HepG2 (cell line): Measurements from ENCODE around the gene COG1. TPM values are rescaled to one million over a fixed set of nuclear protein-coding genes. Genes with fewer than 3 reads are reported as not detected.

Experiments used
- AGO2 ChIP-seq: fragments of 200-400 bp; formaldehyde crosslinking; optimal IDR thresholded peaks from 2 replicates; pipeline ENCODE3; 2017; ENCODE audit warnings: mild to moderate bottlenecking, low read depth, low read length, moderate library complexity
- BHLHE40 ChIP-seq: IDR thresholded peaks from 2 replicates; pipeline ENCODE4 v1.6.1; 2011; ENCODE audit warnings: low read length, improper control_type of control experiment
- CHD4 ChIP-seq: fragments of 200-600 bp; sonication (generic); IDR thresholded peaks from 2 replicates; pipeline ENCODE4 v1.7.0; 2017; ENCODE audit warnings: mild to moderate bottlenecking, low read length, borderline replicate concordance
- FOXP1 ChIP-seq, 2 experiments: fragments of 450-650 bp in 1 of 2; IDR thresholded peaks; 2 replicates each; pipeline ENCODE4 v1.6.1; 2017 to 2018; ENCODE audit warnings: antibody characterized with exemption in 1 of 2
- HMGA1 ChIP-seq: sonication (generic); formaldehyde crosslinking; conservative IDR thresholded peaks from 2 replicates; pipeline ENCODE4 v1.4.0; 2020; ENCODE audit warnings: missing genetic modification reagents
- KMT2A ChIP-seq: sonication (generic); formaldehyde crosslinking; IDR thresholded peaks from 2 replicates; pipeline ENCODE4 v1.4.0; 2020; ENCODE audit warnings: missing genetic modification reagents
- POLR2G ChIP-seq: fragments of 200-400 bp; formaldehyde crosslinking; IDR thresholded peaks from 2 replicates; pipeline ENCODE4 v1.6.1; 2018; ENCODE audit warnings: mild to moderate bottlenecking, low read depth, low read length, moderate library complexity
- PTBP1 ChIP-seq: fragments of 200-400 bp; formaldehyde crosslinking; IDR thresholded peaks from 2 replicates; pipeline ENCODE4 v1.6.1; 2018; ENCODE audit warnings: low read length, low read depth; ENCODE audit not compliant: poor library complexity, severe bottlenecking
- RXRB ChIP-seq: IDR thresholded peaks from 2 replicates; pipeline ENCODE4 v1.6.1; 2016; ENCODE audit warnings: borderline replicate concordance, missing genetic modification reagents, missing compliant biosample characterization
- SRSF9 ChIP-seq: fragments of 200-400 bp; formaldehyde crosslinking; IDR thresholded peaks from 2 replicates; pipeline ENCODE4 v1.6.1; 2018; ENCODE audit warnings: borderline replicate concordance, mild to moderate bottlenecking, low read depth, low read length; ENCODE audit not compliant: insufficient read depth, poor library complexity, severe bottlenecking
- STAG1 ChIP-seq: sonication (generic); formaldehyde crosslinking; IDR thresholded peaks from 2 replicates; pipeline ENCODE4 v1.4.0; 2020; ENCODE audit warnings: missing genetic modification reagents
- ZBTB1 ChIP-seq: sonication (generic); formaldehyde crosslinking; IDR thresholded peaks from 2 replicates; pipeline ENCODE4 v1.4.0; 2020; ENCODE audit warnings: missing genetic modification reagents, borderline replicate concordance
- ZFYVE20 ChIP-seq: sonication (generic); formaldehyde crosslinking; IDR thresholded peaks from 2 replicates; pipeline ENCODE4 v1.8.0; 2023; ENCODE audit warnings: low read depth, mild to moderate bottlenecking, moderate library complexity, missing genetic modification reagents, borderline replicate concordance
- ZNF124 ChIP-seq: sonication (generic); formaldehyde crosslinking; IDR thresholded peaks from 2 replicates; pipeline ENCODE4 v1.4.0; 2020; ENCODE audit warnings: missing genetic modification reagents
- ZNF205 ChIP-seq: IDR thresholded peaks from 2 replicates; pipeline ENCODE4 v1.6.1; 2018; ENCODE audit warnings: missing biosample characterization, missing genetic modification reagents
- ZNF264 ChIP-seq: sonication (generic); formaldehyde crosslinking; IDR thresholded peaks from 2 replicates; pipeline ENCODE4 v1.4.0; 2020; ENCODE audit warnings: missing genetic modification reagents
- ZNF367 ChIP-seq: sonication (generic); formaldehyde crosslinking; IDR thresholded peaks from 2 replicates; pipeline ENCODE4 v1.4.0; 2020; ENCODE audit warnings: missing genetic modification reagents, borderline replicate concordance
- ZNF562 ChIP-seq: sonication (generic); formaldehyde crosslinking; IDR thresholded peaks from 2 replicates; pipeline ENCODE4 v1.8.0; 2022; ENCODE audit warnings: missing genetic modification reagents, borderline replicate concordance
- ZNF652 ChIP-seq: IDR thresholded peaks from 2 replicates; pipeline ENCODE4 v1.6.1; 2016; ENCODE audit warnings: low read depth, borderline replicate concordance
- ZNF709 ChIP-seq: sonication (generic); formaldehyde crosslinking; IDR thresholded peaks from 2 replicates; pipeline ENCODE4 v1.5.0; 2020; ENCODE audit warnings: mild to moderate bottlenecking, missing genetic modification reagents
- ZNF713 ChIP-seq: sonication (generic); formaldehyde crosslinking; IDR thresholded peaks from 2 replicates; pipeline ENCODE4 v1.4.0; 2020; ENCODE audit warnings: mild to moderate bottlenecking, missing genetic modification reagents
- ZNF772 ChIP-seq: sonication (generic); formaldehyde crosslinking; IDR thresholded peaks from 2 replicates; pipeline ENCODE4 v1.5.0; 2020; ENCODE audit warnings: mild to moderate bottlenecking, missing genetic modification reagents
- polyA plus RNA-seq, 8 experiments: library from polyadenylated mRNA; depleted of rRNA in 3 of 8; stranded (reverse) in 7 of 8; unstranded in 1 of 8; fragments of >200 nt; fragmentation: Illumina TruSeq in 4 of 8; extraction: Trizol in 4 of 8; gene quantifications; 2 replicates each; pipeline versions ENCODE4 v1.2.1 to v1.2.3, GENCODE V29; 2011 to 2016; ENCODE audit warnings: low read depth in 4 of 8, missing spikeins in 1 of 8, mixed read lengths in 1 of 8; ENCODE audit not compliant: insufficient read depth in 1 of 8
- total RNA-seq, 5 experiments: library from RNA; depleted of rRNA; stranded (reverse); fragments of >200 nt; fragmentation: Illumina TruSeq; extraction: Trizol; gene quantifications; 2 replicates each; pipeline ENCODE4 v1.2.3, GENCODE V29; 2016; ENCODE audit warnings: low read depth in 1 of 5
- TF ChIP-seq, protein P1 (sequence below): sonication (generic); formaldehyde crosslinking; IDR thresholded peaks from 2 replicates; pipeline ENCODE4 v1.4.0; 2020; ENCODE audit warnings: mild to moderate bottlenecking, missing genetic modification reagents
- TF ChIP-seq, protein P2 (sequence below): sonication (generic); formaldehyde crosslinking; IDR thresholded peaks from 2 replicates; pipeline ENCODE4 v1.9.0; 2021; ENCODE audit warnings: missing genetic modification reagents, borderline replicate concordance

COG1 gene
- total and polyA plus RNA-seq, 2 of the 13 experiments (the other 11 are each of a cell fraction or from before 2014, with no cell fraction given): 36.6 to 39.7 TPM

DNA sequence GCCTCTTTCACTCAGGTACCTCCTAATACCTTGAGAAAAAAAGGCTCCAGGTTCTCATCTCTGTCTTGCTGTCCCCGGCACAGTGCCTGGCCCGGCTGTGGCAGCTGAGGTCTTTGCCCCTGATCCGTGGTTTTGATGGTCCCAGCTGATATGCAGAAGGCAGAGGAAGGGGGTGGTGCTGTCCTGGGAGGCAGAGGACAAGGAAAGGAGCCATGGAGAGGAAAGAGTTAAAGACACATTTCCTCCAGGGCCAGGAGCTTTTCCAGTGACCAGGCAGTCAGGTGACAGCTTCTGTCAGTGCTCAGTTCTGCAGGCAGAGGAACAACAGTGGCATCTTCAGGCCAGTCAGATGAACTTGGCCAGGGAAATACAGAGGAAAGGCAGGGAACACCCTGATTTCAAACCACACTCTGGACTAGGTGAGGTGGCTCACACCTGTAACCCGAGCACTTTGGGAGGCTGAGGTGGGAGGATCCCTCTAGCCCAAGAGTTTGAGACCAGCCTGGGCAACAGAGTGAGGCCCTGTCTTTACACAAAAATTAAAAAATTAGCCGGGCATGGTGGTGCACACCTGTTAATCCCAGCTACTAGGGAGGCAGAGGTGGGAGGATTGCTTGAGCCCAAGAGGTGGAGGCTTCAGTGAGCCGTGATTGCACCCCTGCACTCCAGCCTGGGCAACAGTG, 3.3 kb upstream of the COG1 start (continued):
- peak; percentile 73; the same call in 1 of the 2 replicates for TF ChIP-seq ZNF205 (CRISPR knock-in tag)
- TF ChIP-seq STAG1 (CRISPR knock-in tag): peak; percentile 99
- TF ChIP-seq ZNF713 (CRISPR knock-in tag): no peak
- 0 out of 2 replicates have a peak, but pooled peaks have one; percentile 40 for TF ChIP-seq RXRB (CRISPR knock-in tag)
- peak; percentile 65; the same call in 1 of the 2 replicates for TF ChIP-seq ZNF124
- TF ChIP-seq BHLHE40: peak; percentile 73
- TF ChIP-seq ZNF772: peak; percentile 67; the same call in 1 of the 2 replicates
- no peak for TF ChIP-seq ZNF709 (CRISPR knock-in tag)
- TF ChIP-seq CHD4: no peak
- no peak for TF ChIP-seq ZNF562
- no peak for TF ChIP-seq ZBTB1 (CRISPR knock-in tag)
- no peak for TF ChIP-seq SRSF9
- no peak for TF ChIP-seq ZNF367 (CRISPR knock-in tag)
- no peak for TF ChIP-seq KMT2A (CRISPR knock-in tag)
- no peak for TF ChIP-seq FOXP1 (IDR thresholded peaks at IDR 0.05)
- no peak for TF ChIP-seq FOXP1 (CRISPR knock-in tag; IDR thresholded peaks at IDR 0.05)
- no peak for TF ChIP-seq POLR2G
- no peak for TF ChIP-seq ZNF264 (CRISPR knock-in tag)
- TF ChIP-seq, protein P1, sequence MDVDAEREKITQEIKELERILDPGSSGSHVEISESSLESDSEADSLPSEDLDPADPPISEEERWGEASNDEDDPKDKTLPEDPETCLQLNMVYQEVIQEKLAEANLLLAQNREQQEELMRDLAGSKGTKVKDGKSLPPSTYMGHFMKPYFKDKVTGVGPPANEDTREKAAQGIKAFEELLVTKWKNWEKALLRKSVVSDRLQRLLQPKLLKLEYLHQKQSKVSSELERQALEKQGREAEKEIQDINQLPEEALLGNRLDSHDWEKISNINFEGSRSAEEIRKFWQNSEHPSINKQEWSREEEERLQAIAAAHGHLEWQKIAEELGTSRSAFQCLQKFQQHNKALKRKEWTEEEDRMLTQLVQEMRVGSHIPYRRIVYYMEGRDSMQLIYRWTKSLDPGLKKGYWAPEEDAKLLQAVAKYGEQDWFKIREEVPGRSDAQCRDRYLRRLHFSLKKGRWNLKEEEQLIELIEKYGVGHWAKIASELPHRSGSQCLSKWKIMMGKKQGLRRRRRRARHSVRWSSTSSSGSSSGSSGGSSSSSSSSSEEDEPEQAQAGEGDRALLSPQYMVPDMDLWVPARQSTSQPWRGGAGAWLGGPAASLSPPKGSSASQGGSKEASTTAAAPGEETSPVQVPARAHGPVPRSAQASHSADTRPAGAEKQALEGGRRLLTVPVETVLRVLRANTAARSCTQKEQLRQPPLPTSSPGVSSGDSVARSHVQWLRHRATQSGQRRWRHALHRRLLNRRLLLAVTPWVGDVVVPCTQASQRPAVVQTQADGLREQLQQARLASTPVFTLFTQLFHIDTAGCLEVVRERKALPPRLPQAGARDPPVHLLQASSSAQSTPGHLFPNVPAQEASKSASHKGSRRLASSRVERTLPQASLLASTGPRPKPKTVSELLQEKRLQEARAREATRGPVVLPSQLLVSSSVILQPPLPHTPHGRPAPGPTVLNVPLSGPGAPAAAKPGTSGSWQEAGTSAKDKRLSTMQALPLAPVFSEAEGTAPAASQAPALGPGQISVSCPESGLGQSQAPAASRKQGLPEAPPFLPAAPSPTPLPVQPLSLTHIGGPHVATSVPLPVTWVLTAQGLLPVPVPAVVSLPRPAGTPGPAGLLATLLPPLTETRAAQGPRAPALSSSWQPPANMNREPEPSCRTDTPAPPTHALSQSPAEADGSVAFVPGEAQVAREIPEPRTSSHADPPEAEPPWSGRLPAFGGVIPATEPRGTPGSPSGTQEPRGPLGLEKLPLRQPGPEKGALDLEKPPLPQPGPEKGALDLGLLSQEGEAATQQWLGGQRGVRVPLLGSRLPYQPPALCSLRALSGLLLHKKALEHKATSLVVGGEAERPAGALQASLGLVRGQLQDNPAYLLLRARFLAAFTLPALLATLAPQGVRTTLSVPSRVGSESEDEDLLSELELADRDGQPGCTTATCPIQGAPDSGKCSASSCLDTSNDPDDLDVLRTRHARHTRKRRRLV: no peak
- TF ChIP-seq ZFYVE20: no peak
- peak; percentile 100 for TF ChIP-seq ZNF652 (CRISPR knock-in tag)
- no peak for TF ChIP-seq HMGA1 (CRISPR knock-in tag)
- no peak for TF ChIP-seq AGO2
- no peak for TF ChIP-seq PTBP1
- TF ChIP-seq, protein P2, sequence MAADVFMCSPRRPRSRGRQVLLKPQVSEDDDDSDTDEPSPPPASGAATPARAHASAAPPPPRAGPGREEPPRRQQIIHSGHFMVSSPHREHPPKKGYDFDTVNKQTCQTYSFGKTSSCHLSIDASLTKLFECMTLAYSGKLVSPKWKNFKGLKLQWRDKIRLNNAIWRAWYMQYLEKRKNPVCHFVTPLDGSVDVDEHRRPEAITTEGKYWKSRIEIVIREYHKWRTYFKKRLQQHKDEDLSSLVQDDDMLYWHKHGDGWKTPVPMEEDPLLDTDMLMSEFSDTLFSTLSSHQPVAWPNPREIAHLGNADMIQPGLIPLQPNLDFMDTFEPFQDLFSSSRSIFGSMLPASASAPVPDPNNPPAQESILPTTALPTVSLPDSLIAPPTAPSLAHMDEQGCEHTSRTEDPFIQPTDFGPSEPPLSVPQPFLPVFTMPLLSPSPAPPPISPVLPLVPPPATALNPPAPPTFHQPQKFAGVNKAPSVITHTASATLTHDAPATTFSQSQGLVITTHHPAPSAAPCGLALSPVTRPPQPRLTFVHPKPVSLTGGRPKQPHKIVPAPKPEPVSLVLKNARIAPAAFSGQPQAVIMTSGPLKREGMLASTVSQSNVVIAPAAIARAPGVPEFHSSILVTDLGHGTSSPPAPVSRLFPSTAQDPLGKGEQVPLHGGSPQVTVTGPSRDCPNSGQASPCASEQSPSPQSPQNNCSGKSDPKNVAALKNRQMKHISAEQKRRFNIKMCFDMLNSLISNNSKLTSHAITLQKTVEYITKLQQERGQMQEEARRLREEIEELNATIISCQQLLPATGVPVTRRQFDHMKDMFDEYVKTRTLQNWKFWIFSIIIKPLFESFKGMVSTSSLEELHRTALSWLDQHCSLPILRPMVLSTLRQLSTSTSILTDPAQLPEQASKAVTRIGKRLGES (CRISPR knock-in tag): no peak
